HepG2 (cell line): Measurements from ENCODE around the gene NOTCH2. TPM values are rescaled to one million over a fixed set of nuclear protein-coding genes. Genes with fewer than 3 reads are reported as not detected.

Experiments used
- ATAC-seq: fragments of 200-7000 bp; cut with Tn5 transposase; 3 replicates; pipeline ENCODE4 v1.9.1; 2020; ENCODE audit warnings: mild to moderate bottlenecking, moderate library complexity
- BruUV-seq: library from RNA; stranded (reverse); fragments of 400-500 nt; replicated peaks from 2 replicates; lab custom pipeline; 2021; lab: Mats Ljungman, UMichigan
- CTCF ChIA-PET: fragments of 300-600 bp; formaldehyde crosslinking; extraction: SDS; loops from one replicate; lab custom pipeline; 2021; ENCODE audit warnings: low total read pairs, inconsistent platforms, low intra/inter-chr PET ratio; lab: Yijun Ruan, JAX
- POLR2A ChIA-PET: fragments of 350-600 bp; sonication (Branson Sonifier 250); formaldehyde crosslinking; loops from one replicate; lab custom pipeline; 2020; ENCODE audit warnings: antibody characterized with exemption, inconsistent platforms; lab: Yijun Ruan, JAX
- DNase-seq: peaks from one replicate; pipeline ENCODE4 v3.0.0-alpha.2; 2015; ENCODE audit warnings: low spot score
- FAIRE-seq: peaks from 3 replicates; lab custom pipeline; 2011; peaks lifted over from hg19 to GRCh38; lab: Jason Lieb, UNC
- H2AFZ ChIP-seq: one replicate; pipeline ENCODE4 v1.6.1; 2011; ENCODE audit warnings: low read length, inconsistent platforms
- H3K27ac ChIP-seq: fragments of 300-600 bp; 3 replicates; pipeline ENCODE4 v1.8.0; 2011; ENCODE audit warnings: mixed run types, mild to moderate bottlenecking, mixed read lengths, low read length, inconsistent platforms; ENCODE audit not compliant: insufficient read depth; ENCODE audit errors: extremely low read length
- H3K27me3 ChIP-seq, 2 experiments: fragments of 200-600 bp in 1 of 2; 2 replicates in 1 of 2; 3 replicates in 1 of 2; pipeline versions ENCODE4 v1.6.0 to v1.8.0; 2011; ENCODE audit warnings: low read length in 2 of 2, mild to moderate bottlenecking in 2 of 2, moderate library complexity in 2 of 2, inconsistent platforms in 1 of 2; ENCODE audit not compliant: insufficient read depth in 2 of 2, control insufficient read depth in 1 of 2
- H3K36me3 ChIP-seq, 2 experiments: fragments of 200-600 bp in 1 of 2; replicated peaks in 1 of 2; 2 replicates in 1 of 2; 3 replicates in 1 of 2; pipeline versions ENCODE4 v1.5.1 to v1.8.0; 2011; ENCODE audit warnings: low read length in 2 of 2, inconsistent platforms in 1 of 2; ENCODE audit not compliant: insufficient read depth in 2 of 2, control insufficient read depth in 1 of 2
- H3K4me1 ChIP-seq: 2 replicates; pipeline ENCODE4 v1.5.1; 2012; ENCODE audit warnings: low read length, inconsistent platforms; ENCODE audit not compliant: insufficient read depth
- H3K4me2 ChIP-seq: 2 replicates; pipeline ENCODE4 v1.6.0; 2011; ENCODE audit warnings: low read depth, low read length, inconsistent platforms
- H3K4me3 ChIP-seq, 3 experiments: fragments of 200-600 bp in 1 of 3; sonication (generic), shearing (Covaris generic) in 1 of 3; replicated peaks in 1 of 3; 2 replicates each; pipeline ENCODE4 v1.5.1; 2011 to 2016; ENCODE audit warnings: low read length in 3 of 3, inconsistent platforms in 2 of 3, low read depth in 2 of 3, mild to moderate bottlenecking in 2 of 3, control low read depth in 1 of 3, mixed read lengths in 1 of 3; ENCODE audit not compliant: insufficient read depth in 1 of 3
- H3K79me2 ChIP-seq: one replicate; pipeline ENCODE4 v1.6.1; 2011; ENCODE audit warnings: low read length, inconsistent platforms; ENCODE audit not compliant: insufficient read depth
- H3K9ac ChIP-seq: 2 replicates; pipeline ENCODE4 v1.6.0; 2011; ENCODE audit warnings: mild to moderate bottlenecking, low read depth, low read length, inconsistent platforms; ENCODE audit not compliant: insufficient read depth
- H3K9me3 ChIP-seq: 2 replicates; pipeline ENCODE4 v1.5.1; 2012; ENCODE audit warnings: mild to moderate bottlenecking, low read length
- H4K20me1 ChIP-seq: 2 replicates; pipeline ENCODE4 v1.6.0; 2011; ENCODE audit warnings: inconsistent platforms, mild to moderate bottlenecking, low read length, moderate library complexity; ENCODE audit not compliant: insufficient read depth
- CBX1 ChIP-seq: IDR thresholded peaks from one replicate; pipeline ENCODE4 v1.6.1; 2016; ENCODE audit warnings: antibody characterized with exemption, low read depth
- CENPBD1 ChIP-seq: sonication (generic); formaldehyde crosslinking; IDR thresholded peaks from 2 replicates; pipeline ENCODE4 v1.8.0; 2022; ENCODE audit warnings: missing genetic modification reagents, low read depth, mild to moderate bottlenecking, borderline replicate concordance
- GLI4 ChIP-seq: sonication (generic); formaldehyde crosslinking; IDR thresholded peaks from 2 replicates; pipeline ENCODE4 v1.5.1; 2020; ENCODE audit warnings: missing genetic modification reagents, mild to moderate bottlenecking, moderate library complexity, borderline replicate concordance
- NFE2L2 ChIP-seq: fragments of 150-350 bp; IDR thresholded peaks from 2 replicates; pipeline ENCODE4 v1.6.1; 2014; ENCODE audit warnings: low read length
- POLR2AphosphoS2 ChIP-seq: IDR thresholded peaks from 2 replicates; pipeline ENCODE4 v1.6.1; 2011; ENCODE audit warnings: low read depth, low read length, improper control_type of control experiment
- SETDB1 ChIP-seq: sonication (generic); formaldehyde crosslinking; IDR thresholded peaks from 2 replicates; pipeline ENCODE4 v1.5.1; 2020; ENCODE audit warnings: missing genetic modification reagents, mild to moderate bottlenecking, borderline replicate concordance
- TEF ChIP-seq: sonication (generic); formaldehyde crosslinking; IDR thresholded peaks from 2 replicates; pipeline ENCODE4 v1.5.0; 2020; ENCODE audit warnings: missing genetic modification reagents
- THAP7 ChIP-seq: sonication (generic); formaldehyde crosslinking; IDR thresholded peaks from 2 replicates; pipeline ENCODE4 v1.8.1; 2023; ENCODE audit warnings: mild to moderate bottlenecking, missing genetic modification reagents
- ZBTB10 ChIP-seq: sonication (generic); formaldehyde crosslinking; IDR thresholded peaks from 2 replicates; pipeline ENCODE4 v1.4.0; 2020; ENCODE audit warnings: missing genetic modification reagents, borderline replicate concordance
- ZNF326 ChIP-seq: sonication (generic); formaldehyde crosslinking; IDR thresholded peaks from 2 replicates; pipeline ENCODE4 v1.4.0; 2020; ENCODE audit warnings: missing genetic modification reagents, borderline replicate concordance
- ZNF451 ChIP-seq: sonication (generic); formaldehyde crosslinking; IDR thresholded peaks from 2 replicates; pipeline ENCODE4 v1.5.0; 2020; ENCODE audit warnings: mild to moderate bottlenecking, missing genetic modification reagents
- ZNF503 ChIP-seq: sonication (generic); formaldehyde crosslinking; IDR thresholded peaks from 2 replicates; pipeline ENCODE4 v1.4.0; 2020; ENCODE audit warnings: missing genetic modification reagents
- ZNF512 ChIP-seq: sonication (generic); formaldehyde crosslinking; IDR thresholded peaks from 2 replicates; pipeline ENCODE4 v1.4.0; 2020; ENCODE audit warnings: mild to moderate bottlenecking, missing genetic modification reagents
- ZNF740 ChIP-seq: sonication (generic); formaldehyde crosslinking; IDR thresholded peaks from 2 replicates; pipeline ENCODE4 v1.4.0; 2020; ENCODE audit warnings: missing genetic modification reagents
- ZNF775 ChIP-seq: sonication (generic); formaldehyde crosslinking; IDR thresholded peaks from 2 replicates; pipeline ENCODE4 v1.4.0; 2020; ENCODE audit warnings: missing genetic modification reagents, mild to moderate bottlenecking, moderate library complexity, borderline replicate concordance
- WGBS: methylation state at CpG from one replicate; pipeline ENCODE4 v1.1.6; 2017; ENCODE audit warnings: low lambda C conversion rate; 5-methylcytosine and 5-hydroxymethylcytosine counted together
- in situ Hi-C: cut with HindIII; loops from 2 replicates; pipeline ENCODE4 v1.10.0; 2017; ENCODE audit warnings: low pct_unique_long_range_greater_than_20kb; ENCODE audit not compliant: extremely low pct_ligation_motif_present
- intact Hi-C: fragments of 100-400 bp; cut with micrococcal nuclease; formaldehyde crosslinking; loops from one replicate; pipeline ENCODE4 v1.10.0; 2022; ENCODE audit not compliant: unreplicated experiment
- polyA plus RNA-seq, 8 experiments: library from polyadenylated mRNA; depleted of rRNA in 3 of 8; stranded (reverse) in 7 of 8; unstranded in 1 of 8; fragments of >200 nt; fragmentation: Illumina TruSeq in 4 of 8; extraction: Trizol in 4 of 8; gene quantifications; 2 replicates each; pipeline versions ENCODE4 v1.2.1 to v1.2.3, GENCODE V29; 2011 to 2016; ENCODE audit warnings: low read depth in 4 of 8, missing spikeins in 1 of 8, mixed read lengths in 1 of 8; ENCODE audit not compliant: insufficient read depth in 1 of 8
- total RNA-seq, 5 experiments: library from RNA; depleted of rRNA; stranded (reverse); fragments of >200 nt; fragmentation: Illumina TruSeq; extraction: Trizol; gene quantifications; 2 replicates each; pipeline ENCODE4 v1.2.3, GENCODE V29; 2016; ENCODE audit warnings: low read depth in 1 of 5

The NOTCH2 gene
- total and polyA plus RNA-seq, 2 of the 13 experiments (the other 11 are each of a cell fraction or from before 2014, with no cell fraction given): 4.0 to 11.4 TPM

GRCh38 chr1:119935915-119936314 lies 133.5 kb downstream of the NOTCH2 start:
- no peak for DNase-seq
- POLR2A ChIA-PET: no interaction called here
- H3K9me3 ChIP-seq: no peaks in the 10 kb centered on the region
- 93% methylated on average over 2 of the region's 2 CpGs for WGBS
- in situ Hi-C loops (no loop called here), intact Hi-C loops (no loop called here)
- H2AFZ ChIP-seq: no peak overlapping the region
- H3K27me3 ChIP-seq: no peaks in the 10 kb centered on the region
- FAIRE-seq: no peak
- no peak overlapping the region for H3K4me2 ChIP-seq
- no peak overlapping the region for H3K9ac ChIP-seq
- H4K20me1 ChIP-seq: no peaks in the 10 kb centered on the region
- H3K4me3 ChIP-seq: no peak overlapping the region
- no peaks in the 10 kb centered on the region for H3K4me1 ChIP-seq
- no peak overlapping the region for H3K27ac ChIP-seq
- peaks cover 2 to 26% of the 10 kb centered on the region in 2 experiments; a peak in 4 of 5 replicates for H3K36me3 ChIP-seq
- CTCF ChIA-PET: no interaction called here
- ATAC-seq: no peak
- no peaks in the 10 kb centered on the region for H3K79me2 ChIP-seq
- no TSS peak for BruUV-seq
- no peak for TF ChIP-seq ZNF512 (CRISPR knock-in tag)
- TF ChIP-seq ZNF503: no peak
- no peak for TF ChIP-seq TEF
- TF ChIP-seq ZNF326 (CRISPR knock-in tag): no peak
- no peak for TF ChIP-seq NFE2L2
- no peak for TF ChIP-seq THAP7 (CRISPR knock-in tag)
- TF ChIP-seq ZNF775 (CRISPR knock-in tag): no peak
- TF ChIP-seq SETDB1: no peak
- TF ChIP-seq GLI4: no peak
- TF ChIP-seq CENPBD1 (CRISPR knock-in tag): no peak
- no peak for TF ChIP-seq ZBTB10 (CRISPR knock-in tag)
- TF ChIP-seq POLR2AphosphoS2: no peak
- no peak for TF ChIP-seq ZNF740 (CRISPR knock-in tag)
- TF ChIP-seq ZNF451 (CRISPR knock-in tag): no peak
- TF ChIP-seq CBX1: no peak
